Kidney epithelial cell (primary cell): ENCODE data around the gene USP15. TPM values are rescaled to one million over a fixed set of nuclear protein-coding genes. Genes with fewer than 3 reads are reported as not detected.

Source experiments
- DNase-seq: peaks from one replicate; pipeline ENCODE4 v3.0.0-alpha.2; 2010; ENCODE audit warnings: low read depth
- H3K27me3 ChIP-seq: 2 replicates; pipeline ENCODE4 v1.6.0; 2011; ENCODE audit warnings: low read length; ENCODE audit not compliant: control insufficient read depth, insufficient read depth
- H3K36me3 ChIP-seq: 2 replicates; pipeline ENCODE4 v1.5.1; 2011; ENCODE audit warnings: low read length; ENCODE audit not compliant: control insufficient read depth, insufficient read depth
- H3K4me3 ChIP-seq: 2 replicates; pipeline ENCODE4 v1.5.1; 2011; ENCODE audit warnings: low read depth, mild to moderate bottlenecking, control low read depth, low read length
- CTCF ChIP-seq: IDR thresholded peaks from 2 replicates; pipeline ENCODE4 v1.5.1; 2011; ENCODE audit warnings: mild to moderate bottlenecking, moderate library complexity, low read length, control low read depth, inconsistent platforms; ENCODE audit not compliant: insufficient read depth, poor library complexity, severe bottlenecking
- total RNA-seq: library from RNA; depleted of rRNA; stranded (reverse); fragments of >200 nt; gene quantifications from 2 replicates; pipeline ENCODE4 v1.2.3, GENCODE V29; 2015

The USP15 gene
- total RNA-seq, 1 donor from 2014 or later, result 37.5 TPM

DNA sequence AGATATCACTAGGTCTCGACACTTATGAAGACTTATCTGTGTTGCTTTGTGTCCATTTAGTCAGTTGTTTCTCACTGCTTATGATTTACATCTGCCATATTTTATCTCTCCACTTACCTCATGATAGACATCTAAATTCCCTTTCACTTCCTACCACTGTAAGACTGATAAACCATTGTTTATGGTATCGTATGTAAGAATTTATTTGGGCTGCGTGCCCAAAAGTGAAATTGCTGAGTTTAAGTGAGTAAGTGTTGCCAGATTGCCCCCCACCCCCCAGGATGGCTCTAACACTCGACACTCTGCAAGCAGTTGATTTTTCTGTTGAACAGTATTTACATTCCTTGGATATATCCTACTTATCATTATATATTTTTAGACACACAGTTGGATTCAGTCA is 136.5 kb downstream of the USP15 start:
- Histone ChIP-seq H3K36me3 (peaks cover 1% of the 10 kb centered on the region), H3K4me3 (no peak overlapping the region), H3K27me3 (no peaks in the 10 kb centered on the region)
- TF ChIP-seq CTCF, result no peak
- no peak for DNase-seq

GRCh38 chr12:62400135-62400534 is 139.9 kb downstream of the USP15 start:
- Histone ChIP-seq H3K36me3 (peaks cover 1% of the 10 kb centered on the region), H3K4me3 (no peak overlapping the region), H3K27me3 (no peaks in the 10 kb centered on the region)
- no peak for DNase-seq
- TF ChIP-seq CTCF, result no peak

GRCh38 chr12:62401631-62402030 is 141.4 kb downstream of the USP15 start:
- DNase-seq, result no peak
- no peak for TF ChIP-seq CTCF

DNA sequence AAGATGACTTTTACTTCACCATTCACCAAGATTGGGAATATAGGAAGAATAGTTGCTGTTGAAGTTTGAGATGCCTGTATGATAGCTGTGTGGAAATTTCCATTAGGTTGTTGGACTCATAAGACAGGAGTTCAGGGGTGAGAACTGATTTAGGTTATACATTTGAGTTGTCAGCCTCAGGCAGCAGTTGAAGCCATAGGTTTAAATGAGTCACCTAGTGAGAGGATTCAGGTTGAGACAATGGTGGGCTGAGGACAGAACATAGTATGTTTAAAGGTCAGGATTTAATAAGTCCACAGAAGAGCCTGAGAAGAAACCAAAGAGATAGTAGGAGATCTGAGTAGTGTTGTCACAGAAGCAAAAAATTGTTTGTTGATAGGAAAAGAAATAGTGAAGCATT is 142.8 kb downstream of the USP15 start:
- H3K36me3 ChIP-seq, result peaks cover 1% of the 10 kb centered on the region
- DNase-seq, result no peak
- H3K27me3 ChIP-seq, result no peaks in the 10 kb centered on the region

More at GRCh38 chr12:62401631-62402030, 141.4 kb downstream of the USP15 start:
- Histone ChIP-seq H3K27me3 (no peaks in the 10 kb centered on the region), H3K4me3 (no peak overlapping the region), H3K36me3 (peaks cover 1% of the 10 kb centered on the region)

DNA sequence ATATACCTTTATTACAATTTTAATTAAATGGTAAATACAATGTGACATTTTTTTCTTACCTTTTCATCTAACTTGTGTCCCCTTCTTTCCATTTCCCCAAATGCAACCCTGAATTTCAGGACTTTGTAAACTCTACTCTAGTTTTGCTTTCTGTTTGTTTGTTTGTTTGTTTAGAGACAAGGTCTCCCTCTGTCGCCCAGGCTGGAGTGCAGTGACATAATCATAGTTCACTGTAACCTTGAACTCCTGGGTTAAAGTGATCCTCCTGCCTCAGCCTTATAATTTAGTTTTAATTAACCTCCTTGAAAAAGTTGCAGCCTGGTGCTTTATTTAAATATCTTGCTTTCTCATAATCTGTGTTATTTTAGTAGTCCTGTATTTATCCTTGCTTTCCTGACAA is 147.4 kb downstream of the USP15 start:
- no peak for TF ChIP-seq CTCF

More for the DNA sequence above, 142.8 kb downstream of the USP15 start:
- TF ChIP-seq CTCF, result no peak
- H3K4me3 ChIP-seq, result no peak overlapping the region

GRCh38 chr12:62409068-62409467 is 148.9 kb downstream of the USP15 start:
- Histone ChIP-seq H3K36me3 (no peaks in the 10 kb centered on the region), H3K27me3 (no peaks in the 10 kb centered on the region), H3K4me3 (no peak overlapping the region)
- no peak for DNase-seq
- no peak for TF ChIP-seq CTCF

More for the DNA sequence above, 147.4 kb downstream of the USP15 start:
- H3K27me3 ChIP-seq, result no peaks in the 10 kb centered on the region
- H3K36me3 ChIP-seq, result no peaks in the 10 kb centered on the region
- DNase-seq, result no peak
- H3K4me3 ChIP-seq, result no peak overlapping the region
